ENCODE results near the gene C2CD4B.

DNA sequence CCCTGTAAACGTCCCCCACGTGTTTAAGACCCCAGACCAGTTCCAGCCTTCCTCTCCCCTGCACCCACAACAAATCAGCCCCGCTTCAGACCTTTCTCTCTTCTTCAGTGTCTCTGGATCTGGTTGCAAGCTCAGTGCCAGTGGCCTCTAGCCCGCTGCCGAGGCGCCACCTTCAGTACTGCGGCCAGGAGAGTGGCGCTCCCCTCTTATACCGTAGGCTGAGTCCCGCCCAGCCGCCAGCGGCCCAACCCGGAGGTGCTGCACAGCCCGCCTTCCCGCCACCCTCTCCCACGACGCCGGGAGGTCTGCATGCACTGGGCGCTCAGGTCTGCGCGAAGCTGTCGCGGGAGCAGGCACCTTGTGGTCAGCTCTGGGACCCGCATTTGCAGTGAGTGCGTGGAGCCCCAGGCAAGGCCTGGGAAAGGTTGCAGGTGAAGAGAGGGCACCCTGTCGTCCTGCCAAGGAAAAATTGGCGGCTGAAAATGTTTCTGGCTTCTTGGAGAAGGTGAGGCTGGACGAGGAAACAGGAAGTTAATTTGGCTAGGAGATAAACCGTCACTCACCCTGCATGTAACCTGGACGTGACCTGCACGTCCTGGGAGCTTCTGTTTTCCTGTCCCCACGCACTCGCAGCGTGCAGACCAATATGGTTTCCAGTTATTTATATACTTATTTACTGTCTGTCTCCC is at the start of gene C2CD4B:
- TF ChIP-seq POLR2A (IDR thresholded peaks at IDR 0.05; ENCODE audit: low read depth, low read length) (no peak), PAX5 (IDR thresholded peaks at IDR 0.05; ENCODE audit: insufficient read depth, low read length, severe bottlenecking) (no peak), POLR2AphosphoS5 (IDR thresholded peaks at IDR 0.05; ENCODE audit: low read depth, low read length) (no peak)
